CD14-positive monocyte (primary cell): ENCODE results near the gene ITGA7. TPM values are rescaled to one million over a fixed set of nuclear protein-coding genes. Genes with fewer than 3 reads are reported as not detected.

Experiments used
- DNase-seq, 3 donors: peaks; one replicate each; pipeline ENCODE4 v3.0.0-alpha.2; 2011 to 2022
- H2AFZ ChIP-seq: 2 replicates; pipeline ENCODE4 v1.6.0; 2012; ENCODE audit warnings: mild to moderate bottlenecking, low read depth, low read length, inconsistent platforms; ENCODE audit not compliant: insufficient read depth, poor library complexity, severe bottlenecking
- H3K27ac ChIP-seq, 2 donors: 1 replicate in 1 of 2; 2 replicates in 1 of 2; pipeline ENCODE4 v1.5.1; 2012 to 2013; ENCODE audit warnings: low read length in 2 of 2, control low read depth in 1 of 2, inconsistent platforms in 1 of 2, low read depth in 1 of 2, mild to moderate bottlenecking in 1 of 2
- H3K27me3 ChIP-seq, 2 donors: one replicate each; pipeline versions ENCODE4 v1.6.0 to v1.6.1; 2011 to 2013; ENCODE audit warnings: low read length in 2 of 2; ENCODE audit not compliant: control insufficient read depth in 2 of 2, insufficient read depth in 2 of 2
- H3K36me3 ChIP-seq, 2 donors: replicated peaks in 1 of 2; 1 replicate in 1 of 2; 2 replicates in 1 of 2; pipeline versions ENCODE4 v1.5.1 to v1.6.1; 2012 to 2013; ENCODE audit warnings: low read length in 2 of 2, control low read depth in 1 of 2, inconsistent platforms in 1 of 2, mild to moderate bottlenecking in 1 of 2; ENCODE audit not compliant: insufficient read depth in 2 of 2, control insufficient read depth in 1 of 2
- H3K4me1 ChIP-seq, 2 donors: 1 replicate in 1 of 2; 2 replicates in 1 of 2; pipeline versions ENCODE4 v1.5.1 to v1.6.1; 2012 to 2013; ENCODE audit warnings: low read length in 2 of 2, control low read depth in 1 of 2, inconsistent platforms in 1 of 2, mild to moderate bottlenecking in 1 of 2, moderate library complexity in 1 of 2; ENCODE audit not compliant: insufficient read depth in 2 of 2, control insufficient read depth in 1 of 2
- H3K4me2 ChIP-seq: replicated peaks from 2 replicates; pipeline ENCODE3; 2012; ENCODE audit warnings: low read length, moderate library complexity, mild to moderate bottlenecking; ENCODE audit not compliant: poor library complexity, severe bottlenecking; ENCODE audit errors: extremely low read depth
- H3K4me3 ChIP-seq, 3 experiments: fragments of 200-600 bp in 1 of 3; sonication (generic) in 1 of 3; replicated peaks in 1 of 3; 1 replicate in 2 of 3; 2 replicates in 1 of 3; pipeline ENCODE4 v1.5.1; 2011 to 2013; ENCODE audit warnings: low read length in 3 of 3, mild to moderate bottlenecking in 3 of 3, control low read depth in 2 of 3, low read depth in 2 of 3, inconsistent platforms in 1 of 3, moderate library complexity in 1 of 3
- H3K79me2 ChIP-seq: 2 replicates; pipeline ENCODE4 v1.6.0; 2012; ENCODE audit warnings: mild to moderate bottlenecking, control low read depth, inconsistent platforms, low read length, moderate library complexity; ENCODE audit not compliant: insufficient read depth
- H3K9ac ChIP-seq: 2 replicates; pipeline ENCODE4 v1.6.0; 2017; ENCODE audit warnings: low read length, mild to moderate bottlenecking; ENCODE audit not compliant: insufficient read depth, poor library complexity, severe bottlenecking
- H3K9me3 ChIP-seq, 2 donors: replicated peaks in 1 of 2; 1 replicate in 1 of 2; 2 replicates in 1 of 2; pipeline versions ENCODE4 v1.5.1 to v1.6.1; 2012 to 2013; ENCODE audit warnings: low read length in 2 of 2, control low read depth in 1 of 2; ENCODE audit not compliant: control insufficient read depth in 1 of 2, insufficient read depth in 1 of 2
- H4K20me1 ChIP-seq: 2 replicates; pipeline ENCODE4 v1.6.0; 2012; ENCODE audit warnings: mild to moderate bottlenecking, low read length, control low read depth, moderate library complexity; ENCODE audit not compliant: insufficient read depth
- H3K27ac Mint-ChIP-seq, 7 donors: one replicate each; pipeline ENCODE4 v1.8.0; 2020; ENCODE audit warnings: mild to moderate bottlenecking in 7 of 7, mixed read lengths in 7 of 7, moderate library complexity in 6 of 7, inconsistent platforms in 2 of 7
- H3K27me3 Mint-ChIP-seq, 3 donors: one replicate each; pipeline ENCODE4 v1.8.0; 2021 to 2022; ENCODE audit warnings: low read depth in 3 of 3, mild to moderate bottlenecking in 3 of 3, mixed read lengths in 3 of 3, moderate library complexity in 3 of 3, inconsistent platforms in 1 of 3
- H3K36me3 Mint-ChIP-seq, 2 donors: one replicate each; pipeline ENCODE4 v1.8.0; 2020; ENCODE audit warnings: mixed read lengths in 2 of 2, inconsistent platforms in 1 of 2, mild to moderate bottlenecking in 1 of 2
- H3K4me1 Mint-ChIP-seq: one replicate; pipeline ENCODE4 v1.8.0; 2020; ENCODE audit warnings: mild to moderate bottlenecking, mixed read lengths
- H3K4me3 Mint-ChIP-seq, 2 donors: one replicate each; pipeline ENCODE4 v1.8.0; 2020; ENCODE audit warnings: mild to moderate bottlenecking in 2 of 2, mixed read lengths in 2 of 2, moderate library complexity in 1 of 2
- H3K9me3 Mint-ChIP-seq, 7 donors: one replicate each; pipeline ENCODE4 v1.8.0; 2020 to 2022; ENCODE audit warnings: mixed read lengths in 7 of 7, mild to moderate bottlenecking in 6 of 7, moderate library complexity in 6 of 7, inconsistent platforms in 2 of 7
- WGBS: methylation state at CpG from one replicate; pipeline ENCODE4 v1.1.5; 2013; ENCODE audit warnings: missing lambda C conversion rate; ENCODE audit not compliant: insufficient coverage; 5-methylcytosine and 5-hydroxymethylcytosine counted together
- intact Hi-C, 2 donors: fragments of 100-400 bp; cut with micrococcal nuclease; formaldehyde crosslinking; loops; one replicate each; pipeline versions ENCODE4 v1.15.0 to v1.15.1; 2023
- polyA plus RNA-seq, 3 donors: library from polyadenylated mRNA; depleted of rRNA in 1 of 3; unstranded in 2 of 3; stranded (reverse) in 1 of 3; fragments of 300-500 nt in 2 of 3; fragments of >200 nt in 1 of 3; fragmentation: Illumina TruSeq in 2 of 3; gene quantifications; 1 replicate in 2 of 3; 2 replicates in 1 of 3; pipeline ENCODE4 v1.2.3, GENCODE V29; 2012 to 2021
- TF ChIP-seq, protein P1 (sequence below): fragments of 200-600 bp; IDR thresholded peaks from one replicate; pipeline ENCODE4 v1.8.0; 2022; ENCODE audit warnings: antibody characterized with exemption, mild to moderate bottlenecking

ITGA7 gene
- polyA plus RNA-seq, 3 donors, result 0.23 to 3.3 (median 0.55) TPM

DNA sequence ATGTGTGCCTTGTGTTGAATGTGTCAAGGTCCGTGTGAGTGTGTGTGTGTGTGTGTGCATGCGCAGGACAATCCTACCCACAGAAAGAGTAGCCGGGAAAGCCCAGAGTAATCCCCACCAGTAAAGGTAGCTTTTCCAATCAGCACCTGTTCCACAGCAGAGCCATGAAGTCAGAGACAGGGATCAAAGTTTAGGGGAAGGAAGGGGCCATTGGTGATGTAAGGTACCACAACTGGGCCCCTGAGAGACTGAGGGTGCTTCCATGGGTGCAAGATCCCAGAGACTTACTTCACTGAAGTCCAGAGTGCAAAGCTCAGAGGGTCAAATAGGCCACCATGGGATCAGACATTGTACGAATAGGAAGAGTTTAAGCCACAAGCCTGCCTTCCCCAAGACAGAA, 50.5 kb downstream of the ITGA7 start:
- Mint-ChIP-seq H3K27me3 (peaks cover 0 to 2% (median 2%) of the 10 kb centered on the region in 3 donors), H3K4me3 (no peak overlapping the region), H3K36me3 (peaks cover 0 to under 1% of the 10 kb centered on the region in 2 donors), H3K4me1 (peaks cover 29% of the 10 kb centered on the region), H3K9me3 (peaks cover 2 to 11% (median 9%) of the 10 kb centered on the region in 7 donors), H3K27ac (peak overlapping the region in 2 of 7 donors; percentile 28 to 73)
- WGBS, result 83% methylated on average over 1 of the region's 4 CpGs
- Histone ChIP-seq H3K4me3 (no peak overlapping the region), H3K9me3 (peaks cover 3 to 8% of the 10 kb centered on the region in 2 donors), H3K9ac (no peak overlapping the region), H3K36me3 (no peaks in the 10 kb centered on the region), H3K27me3 (no peaks in the 10 kb centered on the region), H4K20me1 (no peaks in the 10 kb centered on the region), H3K27ac (no peak overlapping the region), H2AFZ (no peak overlapping the region), H3K4me2 (no peak overlapping the region), H3K4me1 (peaks cover 3 to 7% of the 10 kb centered on the region in 2 donors), H3K79me2 (no peaks in the 10 kb centered on the region)
- TF ChIP-seq, protein P1, sequence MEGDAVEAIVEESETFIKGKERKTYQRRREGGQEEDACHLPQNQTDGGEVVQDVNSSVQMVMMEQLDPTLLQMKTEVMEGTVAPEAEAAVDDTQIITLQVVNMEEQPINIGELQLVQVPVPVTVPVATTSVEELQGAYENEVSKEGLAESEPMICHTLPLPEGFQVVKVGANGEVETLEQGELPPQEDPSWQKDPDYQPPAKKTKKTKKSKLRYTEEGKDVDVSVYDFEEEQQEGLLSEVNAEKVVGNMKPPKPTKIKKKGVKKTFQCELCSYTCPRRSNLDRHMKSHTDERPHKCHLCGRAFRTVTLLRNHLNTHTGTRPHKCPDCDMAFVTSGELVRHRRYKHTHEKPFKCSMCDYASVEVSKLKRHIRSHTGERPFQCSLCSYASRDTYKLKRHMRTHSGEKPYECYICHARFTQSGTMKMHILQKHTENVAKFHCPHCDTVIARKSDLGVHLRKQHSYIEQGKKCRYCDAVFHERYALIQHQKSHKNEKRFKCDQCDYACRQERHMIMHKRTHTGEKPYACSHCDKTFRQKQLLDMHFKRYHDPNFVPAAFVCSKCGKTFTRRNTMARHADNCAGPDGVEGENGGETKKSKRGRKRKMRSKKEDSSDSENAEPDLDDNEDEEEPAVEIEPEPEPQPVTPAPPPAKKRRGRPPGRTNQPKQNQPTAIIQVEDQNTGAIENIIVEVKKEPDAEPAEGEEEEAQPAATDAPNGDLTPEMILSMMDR, result no peak
- DNase-seq, result no peak
- intact Hi-C loops, result loop anchor here (5.0 kb wide), 3 partner anchors 35 to 65 kb away; partner anchors contain the start of gene RDH5 (in 1 of the 2)

DNA sequence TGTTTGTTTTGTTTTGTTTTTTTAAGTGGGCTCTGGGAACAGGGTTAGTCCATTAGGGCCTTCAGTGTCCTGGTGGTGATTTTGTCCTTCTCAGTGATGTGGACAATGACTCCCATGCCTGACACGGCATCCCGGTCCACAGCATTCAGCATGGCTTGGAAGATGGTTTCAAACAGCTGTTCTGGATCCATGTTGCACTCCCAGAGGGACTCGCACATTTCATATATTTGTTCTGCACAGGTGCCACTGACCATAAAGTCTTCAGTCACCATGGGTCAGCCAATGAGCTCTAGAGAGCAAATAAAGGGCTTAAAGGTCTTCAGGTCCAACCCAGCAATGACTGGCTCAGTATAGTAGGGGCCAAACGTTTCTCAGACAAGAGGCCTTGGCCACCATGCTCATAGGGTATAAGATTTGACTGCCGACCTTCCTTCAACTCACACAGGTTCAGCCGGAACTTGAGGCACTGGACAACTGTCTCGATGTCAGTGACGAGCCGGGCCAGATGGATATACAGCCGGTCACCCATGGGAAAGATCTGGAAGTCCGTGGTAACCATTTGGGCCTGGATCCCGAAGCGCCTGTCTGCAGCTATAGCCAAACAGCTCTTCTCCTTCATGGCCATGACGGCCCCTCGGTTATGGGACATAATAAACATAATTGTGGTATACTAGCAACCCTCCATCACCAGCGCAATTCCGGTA, 53.0 kb downstream of the ITGA7 start:
- H2AFZ ChIP-seq, result no peak overlapping the region
- no peak overlapping the region for H3K27ac ChIP-seq
- intact Hi-C loops, result loop anchor here (5.0 kb wide), 3 partner anchors 32 to 68 kb away; partner anchors contain the start of gene RDH5 (in 1 of the 2)
- H3K4me2 ChIP-seq, result no peak overlapping the region
- no peak overlapping the region for H3K9ac ChIP-seq
- no peak overlapping the region for H3K4me3 Mint-ChIP-seq
- no peaks in the 10 kb centered on the region for H3K36me3 ChIP-seq
- H3K4me1 ChIP-seq, result peaks cover 12 to 16% of the 10 kb centered on the region in 2 donors
- DNase-seq, result no peak
- peaks cover 21 to 32% of the 10 kb centered on the region in 2 donors for H3K9me3 ChIP-seq
- H3K27me3 ChIP-seq, result no peaks in the 10 kb centered on the region
- WGBS, result 96% methylated on average over 11 of the region's 17 CpGs
- H3K9me3 Mint-ChIP-seq, result peaks cover 13 to 36% (median 28%) of the 10 kb centered on the region in 7 donors
- TF ChIP-seq, protein P1, result no peak
- H3K79me2 ChIP-seq, result no peaks in the 10 kb centered on the region
- no peak overlapping the region for H3K4me3 ChIP-seq
- no peaks in the 10 kb centered on the region for H4K20me1 ChIP-seq
- H3K36me3 Mint-ChIP-seq, result peaks cover 6 to 12% of the 10 kb centered on the region in 2 donors
- H3K27me3 Mint-ChIP-seq, result peaks cover 0 to 8% (median 2%) of the 10 kb centered on the region in 3 donors
- no peak overlapping the region for H3K27ac Mint-ChIP-seq
- peaks cover 40% of the 10 kb centered on the region for H3K4me1 Mint-ChIP-seq
